ENCODE data around the gene ZNF331.
"Not testable (repeated sequence)": the region's sequence is repeated elsewhere in the genome, so short reads cannot be mapped to it uniquely, and the experiment has no call there.

Gene ZNF331

GRCh38 chr19:53537521-53538377 is at the start of gene ZNF331:
ZNF331 (plus strand) TSS chr19:53538145; CDS start chr19:53569377, 31,232 bp downstream.
- peak; percentile 95 for DNase-seq

- DNase-seq = no peak
Observed at GRCh38 chr19:53492153-53492552, 45.8 kb upstream of the ZNF331 start.

- not testable (repeated sequence) for DNase-seq
Observed at GRCh38 chr19:53497311-53498023, 40.5 kb upstream of the ZNF331 start.

- not testable (repeated sequence) for DNase-seq
Observed at GRCh38 chr19:53498024-53498395, 39.9 kb upstream of the ZNF331 start.

- DNase-seq = not testable (repeated sequence)
Observed at GRCh38 chr19:53503151-53503550, 34.8 kb upstream of the ZNF331 start.

- not testable (repeated sequence) for DNase-seq
Observed at GRCh38 chr19:53503671-53504364, 34.1 kb upstream of the ZNF331 start.

- not testable (repeated sequence) for DNase-seq
Observed at GRCh38 chr19:53504365-53504703, 33.6 kb upstream of the ZNF331 start.

- no peak for DNase-seq
Observed at GRCh38 chr19:53504885-53505284, 33.1 kb upstream of the ZNF331 start.

GRCh38 chr19:53506728-53507127 is 31.2 kb upstream of the ZNF331 start:
- no peak for DNase-seq

- no peak for DNase-seq
Observed at GRCh38 chr19:53507523-53508442, 30.2 kb upstream of the ZNF331 start.

- no peak for DNase-seq
Observed at GRCh38 chr19:53509443-53509842, 28.5 kb upstream of the ZNF331 start.

GRCh38 chr19:53509845-53510244 is 28.1 kb upstream of the ZNF331 start:
- DNase-seq = no peak

GRCh38 chr19:53511357-53511756 is 26.6 kb upstream of the ZNF331 start:
- no peak for DNase-seq

GRCh38 chr19:53511933-53512374 is 26.0 kb upstream of the ZNF331 start:
- DNase-seq = peak; percentile 50

- not testable (repeated sequence) for DNase-seq
Observed at GRCh38 chr19:53515047-53515446, 22.9 kb upstream of the ZNF331 start.

- no peak for DNase-seq
Observed at GRCh38 chr19:53517114-53517741, 20.7 kb upstream of the ZNF331 start.

GRCh38 chr19:53518121-53518520 is 19.8 kb upstream of the ZNF331 start:
- DNase-seq = no peak

GRCh38 chr19:53518716-53519115 is 19.2 kb upstream of the ZNF331 start:
- DNase-seq = no peak

GRCh38 chr19:53519446-53519845 is 18.5 kb upstream of the ZNF331 start:
- no peak for DNase-seq

- no peak for DNase-seq
Observed at GRCh38 chr19:53520163-53520546, 17.8 kb upstream of the ZNF331 start.

GRCh38 chr19:53520547-53521372 is 17.2 kb upstream of the ZNF331 start:
- peak; percentile 94 for DNase-seq
